ENCODE measurements around the gene SLC22A5. TPM values are rescaled to one million over a fixed set of nuclear protein-coding genes. Genes with fewer than 3 reads are reported as not detected.

The SLC22A5 gene
- total RNA-seq, 2 experiments from 2014 or later: 0.36 to 0.88 TPM

GRCh38 chr5:132368186-132368585, 1.3 kb upstream of the SLC22A5 start:
- Histone ChIP-seq H3K4me3 (ENCODE audit: low read depth, low read length, poor library complexity, severe bottlenecking) (no peak overlapping the region), H3K79me2 (ENCODE audit: insufficient read depth, low read depth, low read length) (no peaks in the 10 kb centered on the region), H3K9me3 (ENCODE audit: low read length) (no peaks in the 10 kb centered on the region), H3K4me1 (ENCODE audit: insufficient read depth, low read length, poor library complexity, severe bottlenecking) (no peaks in the 10 kb centered on the region), H2AFZ (ENCODE audit: low read length) (no peak overlapping the region), H3K9me2 (ENCODE audit: insufficient read depth, low read length) (no peaks in the 10 kb centered on the region), H4K20me1 (ENCODE audit: insufficient read depth, low read length) (no peaks in the 10 kb centered on the region), H3K4me2 (ENCODE audit: low read length) (no peak overlapping the region), H3K36me3 (ENCODE audit: insufficient read depth, low read length) (no peaks in the 10 kb centered on the region), H3K27ac (ENCODE audit: low read depth, low read length, poor library complexity, severe bottlenecking) (no peak overlapping the region)
- no peak for DNase-seq (ENCODE audit: low spot score)
- CTCF ChIA-PET (ENCODE audit: unreplicated experiment): no interaction called here
- POLR2A ChIA-PET: interaction anchor here (0.5 to 1.5 kb wide), 6 partner anchors 10 to 769 kb away, joined by 3 to 6 read pairs (median 3); no protein-coding TSS in a partner anchor
- no TSS peak for BruUV-seq (replicated peaks)
- TF ChIP-seq, protein P1, sequence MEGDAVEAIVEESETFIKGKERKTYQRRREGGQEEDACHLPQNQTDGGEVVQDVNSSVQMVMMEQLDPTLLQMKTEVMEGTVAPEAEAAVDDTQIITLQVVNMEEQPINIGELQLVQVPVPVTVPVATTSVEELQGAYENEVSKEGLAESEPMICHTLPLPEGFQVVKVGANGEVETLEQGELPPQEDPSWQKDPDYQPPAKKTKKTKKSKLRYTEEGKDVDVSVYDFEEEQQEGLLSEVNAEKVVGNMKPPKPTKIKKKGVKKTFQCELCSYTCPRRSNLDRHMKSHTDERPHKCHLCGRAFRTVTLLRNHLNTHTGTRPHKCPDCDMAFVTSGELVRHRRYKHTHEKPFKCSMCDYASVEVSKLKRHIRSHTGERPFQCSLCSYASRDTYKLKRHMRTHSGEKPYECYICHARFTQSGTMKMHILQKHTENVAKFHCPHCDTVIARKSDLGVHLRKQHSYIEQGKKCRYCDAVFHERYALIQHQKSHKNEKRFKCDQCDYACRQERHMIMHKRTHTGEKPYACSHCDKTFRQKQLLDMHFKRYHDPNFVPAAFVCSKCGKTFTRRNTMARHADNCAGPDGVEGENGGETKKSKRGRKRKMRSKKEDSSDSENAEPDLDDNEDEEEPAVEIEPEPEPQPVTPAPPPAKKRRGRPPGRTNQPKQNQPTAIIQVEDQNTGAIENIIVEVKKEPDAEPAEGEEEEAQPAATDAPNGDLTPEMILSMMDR (conservative IDR thresholded peaks at IDR 0.05; ENCODE audit: low read length): no peak
- no peak for TF ChIP-seq EZH2phosphoT487 (IDR thresholded peaks at IDR 0.05; ENCODE audit: borderline replicate concordance, low read depth, low read length)
- intact Hi-C loops (cut with micrococcal nuclease; ENCODE audit: unreplicated experiment): no loop called here

GRCh38 chr5:132369007-132369473, 470 bp upstream of the SLC22A5 start:
- H4K20me1 ChIP-seq (ENCODE audit: insufficient read depth, low read length): no peaks in the 10 kb centered on the region
- H3K27ac ChIP-seq (ENCODE audit: low read depth, low read length, poor library complexity, severe bottlenecking): no peak overlapping the region
- no peak for TF ChIP-seq EZH2phosphoT487 (IDR thresholded peaks at IDR 0.05; ENCODE audit: borderline replicate concordance, low read depth, low read length)
- TF ChIP-seq, protein P1 (conservative IDR thresholded peaks at IDR 0.05; ENCODE audit: low read length): no peak
- peak overlapping the region; percentile 62 for H3K4me2 ChIP-seq (ENCODE audit: low read length)
- no peaks in the 10 kb centered on the region for H3K36me3 ChIP-seq (ENCODE audit: insufficient read depth, low read length)
- ChIA-PET CTCF (ENCODE audit: unreplicated experiment) (no interaction called here), POLR2A (interaction anchor here (0.6 to 0.7 kb wide), 3 partner anchors 45 to 157 kb away, joined by 3 to 5 read pairs (median 3); no protein-coding TSS in a partner anchor)
- intact Hi-C loops (cut with micrococcal nuclease; ENCODE audit: unreplicated experiment): no loop called here
- no peaks in the 10 kb centered on the region for H3K9me2 ChIP-seq (ENCODE audit: insufficient read depth, low read length)
- H3K4me3 ChIP-seq (ENCODE audit: low read depth, low read length, poor library complexity, severe bottlenecking): peak overlapping the region; percentile 57
- no peaks in the 10 kb centered on the region for H3K4me1 ChIP-seq (ENCODE audit: insufficient read depth, low read length, poor library complexity, severe bottlenecking)
- BruUV-seq (replicated peaks): no TSS peak
- DNase-seq (ENCODE audit: low spot score): no peak
- peak overlapping the region; percentile 85; the same call in 1 of the 2 replicates for H2AFZ ChIP-seq (ENCODE audit: low read length)
- H3K9me3 ChIP-seq (ENCODE audit: low read length): no peaks in the 10 kb centered on the region
- H3K79me2 ChIP-seq (ENCODE audit: insufficient read depth, low read depth, low read length): no peaks in the 10 kb centered on the region

GRCh38 chr5:132370181-132370970, 866 bp downstream of the SLC22A5 start:
- POLR2A ChIA-PET: interaction anchor here (1.1 kb wide), 1 partner anchor 380 kb away, joined by 7 read pairs; no protein-coding TSS in a partner anchor
- Histone ChIP-seq H3K9me3 (ENCODE audit: low read length) (no peaks in the 10 kb centered on the region), H3K4me2 (ENCODE audit: low read length) (peak overlapping the region; percentile 62; the same call in 1 of the 2 replicates), H3K79me2 (ENCODE audit: insufficient read depth, low read depth, low read length) (no peaks in the 10 kb centered on the region), H3K9me2 (ENCODE audit: insufficient read depth, low read length) (no peaks in the 10 kb centered on the region), H3K36me3 (ENCODE audit: insufficient read depth, low read length) (no peaks in the 10 kb centered on the region), H4K20me1 (ENCODE audit: insufficient read depth, low read length) (no peaks in the 10 kb centered on the region), H3K4me1 (ENCODE audit: insufficient read depth, low read length, poor library complexity, severe bottlenecking) (no peaks in the 10 kb centered on the region), H3K4me3 (ENCODE audit: low read depth, low read length, poor library complexity, severe bottlenecking) (peak overlapping the region; percentile 57), H2AFZ (ENCODE audit: low read length) (peak overlapping the region; percentile 85; the same call in 1 of the 2 replicates), H3K27ac (ENCODE audit: low read depth, low read length, poor library complexity, severe bottlenecking) (no peak overlapping the region)
- TF ChIP-seq, protein P1 (conservative IDR thresholded peaks at IDR 0.05; ENCODE audit: low read length): no peak
- TF ChIP-seq EZH2phosphoT487 (IDR thresholded peaks at IDR 0.05; ENCODE audit: borderline replicate concordance, low read depth, low read length): no peak
- CTCF ChIA-PET (ENCODE audit: unreplicated experiment): no interaction called here
- no TSS peak for BruUV-seq (replicated peaks)
- intact Hi-C loops (cut with micrococcal nuclease; ENCODE audit: unreplicated experiment): no loop called here
- no peak for DNase-seq (ENCODE audit: low spot score)

All from OCI-LY7 (cell line).